SK-N-SH (cell line): Measurements from ENCODE around the gene PCLO. TPM values are rescaled to one million over a fixed set of nuclear protein-coding genes. Genes with fewer than 3 reads are reported as not detected.

ENCODE experiments used
- CTCF ChIA-PET: fragments of 300-600, 350-600 bp; formaldehyde crosslinking; extraction: SDS; loops from one replicate; lab custom pipeline; 2021; lab: Yijun Ruan, JAX
- POLR2A ChIA-PET: fragments of 350-600 bp; sonication (Branson Sonifier 250); formaldehyde crosslinking; extraction: SDS; loops from one replicate; lab custom pipeline; 2020; ENCODE audit warnings: antibody characterized with exemption, inconsistent platforms; lab: Yijun Ruan, JAX
- DNase-seq: peaks from one replicate; pipeline ENCODE4 v3.0.0; 2012
- H2AFZ ChIP-seq: fragments of 200-600 bp; sonication (generic); 2 replicates; pipeline ENCODE4 v1.8.1; 2016; ENCODE audit warnings: antibody characterized with exemption, mild to moderate bottlenecking, low read depth
- H3F3A ChIP-seq: fragments of 200-600 bp; sonication (generic); replicated peaks from 2 replicates; pipeline ENCODE3; 2016; ENCODE audit warnings: antibody characterized with exemption, mild to moderate bottlenecking; ENCODE audit not compliant: insufficient read depth
- H3K27ac ChIP-seq, 2 experiments: fragments of 200-500 bp in 1 of 2; fragments of 200-600 bp in 1 of 2; sonication (Bioruptor generic) in 1 of 2; sonication (generic), shearing (Covaris generic) in 1 of 2; 2 replicates each; pipeline versions ENCODE4 v1.5.1 to v1.6.1; 2014 to 2016; ENCODE audit warnings: low read depth in 2 of 2, inconsistent platforms in 1 of 2, low read length in 1 of 2, mild to moderate bottlenecking in 1 of 2, mixed read lengths in 1 of 2
- H3K27me3 ChIP-seq: fragments of 200-600 bp; sonication (generic), shearing (Covaris generic); 2 replicates; pipeline ENCODE4 v1.6.1; 2016; ENCODE audit warnings: mixed run types; ENCODE audit not compliant: insufficient read depth
- H3K36me3 ChIP-seq, 2 experiments: fragments of 200-500 bp in 1 of 2; fragments of 200-600 bp in 1 of 2; sonication (Bioruptor generic) in 1 of 2; sonication (generic) in 1 of 2; replicated peaks in 1 of 2; 2 replicates each; pipeline versions ENCODE3 to v1.5.1; 2014 to 2016; ENCODE audit warnings: low read length in 1 of 2, mild to moderate bottlenecking in 1 of 2; ENCODE audit not compliant: insufficient read depth in 2 of 2, control insufficient read depth in 1 of 2
- H3K4me1 ChIP-seq, 2 experiments: fragments of 200-500 bp in 1 of 2; fragments of 200-600 bp in 1 of 2; sonication (Bioruptor generic) in 1 of 2; sonication (generic), shearing (Covaris generic) in 1 of 2; 2 replicates each; pipeline versions ENCODE4 v1.5.1 to v1.6.1; 2014 to 2016; ENCODE audit warnings: low read depth in 1 of 2, low read length in 1 of 2, mixed run types in 1 of 2; ENCODE audit not compliant: insufficient read depth in 2 of 2, control insufficient read depth in 1 of 2
- H3K4me2 ChIP-seq: fragments of 200-600 bp; sonication (generic), shearing (Covaris generic); 2 replicates; pipeline ENCODE4 v1.6.1; 2017; ENCODE audit warnings: mixed run types
- H3K4me3 ChIP-seq, 2 experiments: fragments of 200-500 bp in 1 of 2; fragments of 200-600 bp in 1 of 2; sonication (Bioruptor generic) in 1 of 2; sonication (generic), shearing (Covaris generic) in 1 of 2; 2 replicates each; pipeline versions ENCODE4 v1.5.1 to v1.8.1; 2014 to 2016; ENCODE audit warnings: low read depth in 2 of 2, inconsistent platforms in 1 of 2, low read length in 1 of 2, mild to moderate bottlenecking in 1 of 2, mixed read lengths in 1 of 2, moderate library complexity in 1 of 2
- H3K79me2 ChIP-seq: fragments of 200-600 bp; sonication (generic); 2 replicates; pipeline ENCODE4 v1.8.1; 2017; ENCODE audit warnings: mild to moderate bottlenecking; ENCODE audit not compliant: insufficient read depth
- H3K9ac ChIP-seq: fragments of 200-600 bp; sonication (generic); 2 replicates; pipeline ENCODE4 v1.6.1; 2017; ENCODE audit warnings: mixed run types
- H3K9me2 ChIP-seq: fragments of 200-600 bp; sonication (generic); 2 replicates; pipeline ENCODE4 v1.6.1; 2017; ENCODE audit warnings: mixed run types
- H3K9me3 ChIP-seq: fragments of 200-600 bp; sonication (generic); 2 replicates; pipeline ENCODE4 v1.6.1; 2017; ENCODE audit warnings: mixed run types, mild to moderate bottlenecking, moderate library complexity
- H4K20me1 ChIP-seq: fragments of 200-600 bp; sonication (generic); 2 replicates; pipeline ENCODE4 v1.6.1; 2017; ENCODE audit warnings: mild to moderate bottlenecking, mixed run types; ENCODE audit not compliant: insufficient read depth
- FOXJ3 ChIP-seq: sonication (generic); formaldehyde crosslinking; IDR thresholded peaks from 2 replicates; pipeline ENCODE4 v1.5.1; 2020; ENCODE audit warnings: mild to moderate bottlenecking, missing genetic modification reagents
- GABPA ChIP-seq: IDR thresholded peaks from 2 replicates; pipeline ENCODE4 v1.4.0; 2012; ENCODE audit warnings: low read depth, mild to moderate bottlenecking
- GATA2 ChIP-seq: sonication (generic); formaldehyde crosslinking; IDR thresholded peaks from 2 replicates; pipeline ENCODE4 v1.5.0; 2020; ENCODE audit warnings: mild to moderate bottlenecking, missing genetic modification reagents
- MEF2A ChIP-seq: IDR thresholded peaks from 2 replicates; pipeline ENCODE4 v1.4.0; 2012; ENCODE audit warnings: low read depth, borderline replicate concordance
- PBX3 ChIP-seq: IDR thresholded peaks from 2 replicates; pipeline ENCODE4; 2012
- POLR2AphosphoS5 ChIP-seq: IDR thresholded peaks from 2 replicates; pipeline ENCODE4 v1.6.1; 2012; ENCODE audit warnings: low read depth, low read length
- RCOR1 ChIP-seq: fragments of 150-350 bp; IDR thresholded peaks from 2 replicates; pipeline ENCODE4 v1.6.1; 2017; ENCODE audit warnings: antibody characterized with exemption, low read length
- SIN3A ChIP-seq: IDR thresholded peaks from 2 replicates; pipeline ENCODE4 v1.6.1; 2012; ENCODE audit warnings: low read depth, mild to moderate bottlenecking, low read length, moderate library complexity, borderline replicate concordance
- SMC3 ChIP-seq: IDR thresholded peaks from 2 replicates; pipeline ENCODE4 v1.6.1; 2012; ENCODE audit warnings: low read depth, low read length, improper control_type of control experiment
- TAF1 ChIP-seq: IDR thresholded peaks from 2 replicates; pipeline ENCODE4 v1.6.1; 2012; ENCODE audit warnings: low read depth, mild to moderate bottlenecking, low read length, moderate library complexity, borderline replicate concordance
- TEAD4 ChIP-seq: IDR thresholded peaks from 2 replicates; pipeline ENCODE4 v1.4.0; 2012; ENCODE audit warnings: mild to moderate bottlenecking, borderline replicate concordance; ENCODE audit not compliant: insufficient read depth
- USF1 ChIP-seq: IDR thresholded peaks from 2 replicates; pipeline ENCODE4 v1.4.0; 2012; ENCODE audit warnings: low read depth, borderline replicate concordance
- YY1 ChIP-seq: IDR thresholded peaks from 2 replicates; pipeline ENCODE4 v1.4.0; 2012; ENCODE audit warnings: low read depth, mild to moderate bottlenecking
- WGBS: methylation state at CpG from one replicate; pipeline ENCODE4 v1.1.6; 2017; ENCODE audit warnings: low lambda C conversion rate; 5-methylcytosine and 5-hydroxymethylcytosine counted together
- polyA plus RNA-seq, 3 experiments: library from polyadenylated mRNA; depleted of rRNA; stranded (reverse); fragments of >200 nt; gene quantifications; 2 replicates each; pipeline ENCODE4 v1.2.3, GENCODE V29; 2012
- TF ChIP-seq, protein P1 (sequence below): fragments of 150-350 bp; IDR thresholded peaks from 2 replicates; pipeline ENCODE4 v1.6.1; 2017; ENCODE audit warnings: antibody characterized with exemption, low read length, low read depth, borderline replicate concordance
- TF ChIP-seq, protein P2 (sequence below): IDR thresholded peaks from 2 replicates; pipeline ENCODE4 v1.4.0; 2012; ENCODE audit warnings: low read depth, borderline replicate concordance

PCLO gene
- polyA plus RNA-seq, 1 of the 3 experiments (the other 2 are of a cell fraction): 0.51 TPM

DNA sequence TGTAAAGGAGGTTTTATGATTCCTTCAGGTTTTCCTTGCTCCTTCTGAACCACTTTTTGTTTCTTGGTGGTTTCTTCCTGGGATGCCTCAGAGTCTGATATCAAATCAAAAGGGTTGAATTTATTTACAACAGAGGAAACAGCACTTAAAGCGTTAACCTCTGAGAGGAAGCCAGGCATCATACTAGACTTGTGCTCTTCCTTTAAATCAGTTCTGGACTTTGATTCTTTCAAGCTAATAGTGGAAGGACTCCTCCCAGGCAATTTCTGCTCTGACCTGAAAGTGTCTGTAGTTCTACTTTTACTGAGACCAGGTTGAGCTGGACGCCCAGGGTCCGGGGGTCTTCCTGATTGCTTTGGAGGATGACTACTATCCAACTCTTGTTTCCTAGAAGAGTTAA is 6.7 kb downstream of the PCLO start:
- H3K79me2 ChIP-seq: no peaks in the 10 kb centered on the region
- H3K27ac ChIP-seq: no peak overlapping the region; a peak in 1 of 4 replicates
- DNase-seq: no peak
- H3K4me3 ChIP-seq: no peak overlapping the region
- ChIA-PET CTCF (interaction anchor here (0.9 to 1.0 kb wide), 2 partner anchors 23 to 112 kb away, joined by 3 read pairs; no protein-coding TSS in a partner anchor), POLR2A (no interaction called here)
- H3K4me2 ChIP-seq: no peak overlapping the region
- H3K36me3 ChIP-seq: peaks cover 0 to 4% of the 10 kb centered on the region in 2 experiments
- no peaks in the 10 kb centered on the region for H3K9me2 ChIP-seq
- 77% methylated on average over 3 of the region's 3 CpGs for WGBS
- no peaks in the 10 kb centered on the region for H3K27me3 ChIP-seq
- H3K9me3 ChIP-seq: no peaks in the 10 kb centered on the region
- H3F3A ChIP-seq: no peaks in the 10 kb centered on the region
- peaks cover 0 to 20% of the 10 kb centered on the region in 2 experiments; a peak in 2 of 4 replicates for H3K4me1 ChIP-seq
- no peak overlapping the region for H2AFZ ChIP-seq
- no peaks in the 10 kb centered on the region for H4K20me1 ChIP-seq
- H3K9ac ChIP-seq: no peak overlapping the region
- TF ChIP-seq GATA2 (CRISPR knock-in tag) (no peak), PBX3 (no peak), RCOR1 (no peak), POLR2AphosphoS5 (no peak)

DNA sequence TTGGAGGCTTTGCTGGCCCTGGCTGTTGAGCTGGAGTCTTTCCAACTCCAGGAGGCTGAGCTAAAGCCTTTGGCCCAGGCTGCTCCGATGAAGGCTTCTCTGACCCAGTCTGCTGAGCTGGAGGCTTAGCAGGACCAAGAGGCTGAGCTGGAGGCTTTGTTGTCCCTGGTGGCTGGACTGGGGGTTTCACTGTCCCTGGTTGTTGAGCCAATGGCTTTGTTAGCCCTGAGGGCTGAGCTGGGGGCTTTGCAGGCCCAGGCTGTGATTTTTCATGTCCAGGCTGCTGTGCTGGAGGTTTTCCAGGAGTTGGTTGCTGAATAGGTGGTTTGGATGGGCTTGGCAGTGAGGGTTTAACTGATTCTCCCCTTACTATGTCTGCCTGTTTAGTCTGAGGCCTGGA is 7.3 kb downstream of the PCLO start:
- no peak overlapping the region for H3K4me3 ChIP-seq
- DNase-seq: no peak
- TF ChIP-seq, protein P1, sequence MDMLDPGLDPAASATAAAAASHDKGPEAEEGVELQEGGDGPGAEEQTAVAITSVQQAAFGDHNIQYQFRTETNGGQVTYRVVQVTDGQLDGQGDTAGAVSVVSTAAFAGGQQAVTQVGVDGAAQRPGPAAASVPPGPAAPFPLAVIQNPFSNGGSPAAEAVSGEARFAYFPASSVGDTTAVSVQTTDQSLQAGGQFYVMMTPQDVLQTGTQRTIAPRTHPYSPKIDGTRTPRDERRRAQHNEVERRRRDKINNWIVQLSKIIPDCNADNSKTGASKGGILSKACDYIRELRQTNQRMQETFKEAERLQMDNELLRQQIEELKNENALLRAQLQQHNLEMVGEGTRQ: no peak
- TF ChIP-seq RCOR1: no peak
- TF ChIP-seq, protein P2, sequence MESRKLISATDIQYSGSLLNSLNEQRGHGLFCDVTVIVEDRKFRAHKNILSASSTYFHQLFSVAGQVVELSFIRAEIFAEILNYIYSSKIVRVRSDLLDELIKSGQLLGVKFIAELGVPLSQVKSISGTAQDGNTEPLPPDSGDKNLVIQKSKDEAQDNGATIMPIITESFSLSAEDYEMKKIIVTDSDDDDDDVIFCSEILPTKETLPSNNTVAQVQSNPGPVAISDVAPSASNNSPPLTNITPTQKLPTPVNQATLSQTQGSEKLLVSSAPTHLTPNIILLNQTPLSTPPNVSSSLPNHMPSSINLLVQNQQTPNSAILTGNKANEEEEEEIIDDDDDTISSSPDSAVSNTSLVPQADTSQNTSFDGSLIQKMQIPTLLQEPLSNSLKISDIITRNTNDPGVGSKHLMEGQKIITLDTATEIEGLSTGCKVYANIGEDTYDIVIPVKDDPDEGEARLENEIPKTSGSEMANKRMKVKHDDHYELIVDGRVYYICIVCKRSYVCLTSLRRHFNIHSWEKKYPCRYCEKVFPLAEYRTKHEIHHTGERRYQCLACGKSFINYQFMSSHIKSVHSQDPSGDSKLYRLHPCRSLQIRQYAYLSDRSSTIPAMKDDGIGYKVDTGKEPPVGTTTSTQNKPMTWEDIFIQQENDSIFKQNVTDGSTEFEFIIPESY: no peak
- no peak for TF ChIP-seq TEAD4
- no peak for TF ChIP-seq SMC3
- TF ChIP-seq USF1: no peak
- no peak for TF ChIP-seq POLR2AphosphoS5
- no peak for TF ChIP-seq GABPA
- no peak for TF ChIP-seq FOXJ3 (CRISPR knock-in tag)
- no peak for TF ChIP-seq SIN3A
- TF ChIP-seq MEF2A: no peak
- TF ChIP-seq YY1: no peak
- no peak for TF ChIP-seq TAF1
- no peaks in the 10 kb centered on the region for H3K79me2 ChIP-seq
- H3F3A ChIP-seq: no peaks in the 10 kb centered on the region
- no peaks in the 10 kb centered on the region for H3K9me3 ChIP-seq
- POLR2A ChIA-PET: no interaction called here
- H3K4me1 ChIP-seq: peaks cover 0 to 20% of the 10 kb centered on the region in 2 experiments; a peak in 2 of 4 replicates
- H3K36me3 ChIP-seq: peaks cover 0 to 4% of the 10 kb centered on the region in 2 experiments
- no peak overlapping the region for H3K4me2 ChIP-seq
- H3K9me2 ChIP-seq: no peaks in the 10 kb centered on the region
- H3K27ac ChIP-seq: peak overlapping the region in 1 of 2 experiments; percentile 39; a peak in 1 of 4 replicates
- H3K27me3 ChIP-seq: no peaks in the 10 kb centered on the region
- no peak overlapping the region for H3K9ac ChIP-seq
- CTCF ChIA-PET: interaction anchor here (0.7 to 1.0 kb wide), 5 partner anchors 24 to 345 kb away, joined by 3 to 4 read pairs (median 3); no protein-coding TSS in a partner anchor
- 80% methylated on average over 1 of the region's 1 CpG for WGBS
- no peak overlapping the region for H2AFZ ChIP-seq
- no peaks in the 10 kb centered on the region for H4K20me1 ChIP-seq
